Tibial nerve (tissue), 4 donors: ENCODE results near the gene THAP10. TPM values are rescaled to one million over a fixed set of nuclear protein-coding genes. Genes with fewer than 3 reads are reported as not detected.

ENCODE experiments used
- DNase-seq, 2 donors: peaks; one replicate each; pipeline ENCODE4 v3.0.0-alpha.2; 2019; ENCODE audit warnings: low spot score in 2 of 2
- H3K27ac ChIP-seq, 4 donors: fragments of 200-600 bp; sonication (generic) in 3 of 4; one replicate each; pipeline ENCODE4 v1.5.1; 2017 to 2019; ENCODE audit warnings: mild to moderate bottlenecking in 1 of 4
- H3K27me3 ChIP-seq, 2 donors: fragments of 200-600 bp; sonication (generic) in 1 of 2; one replicate each; pipeline versions ENCODE4 v1.5.1 to v1.6.0; 2017 to 2019
- H3K36me3 ChIP-seq, 3 donors: fragments of 200-600 bp; sonication (generic); one replicate each; pipeline ENCODE4 v1.5.1; 2018 to 2019
- H3K4me1 ChIP-seq, 4 donors: fragments of 200-600 bp; sonication (generic) in 3 of 4; one replicate each; pipeline ENCODE4 v1.5.1; 2017 to 2019
- H3K4me3 ChIP-seq, 4 donors: fragments of 200-600 bp; sonication (generic) in 3 of 4; one replicate each; pipeline ENCODE4 v1.5.1; 2017 to 2019; ENCODE audit warnings: mild to moderate bottlenecking in 1 of 4, moderate library complexity in 1 of 4
- H3K9me3 ChIP-seq, 4 donors: fragments of 200-600 bp; sonication (generic) in 3 of 4; one replicate each; pipeline ENCODE4 v1.5.1; 2017 to 2019
- CTCF ChIP-seq, 5 experiments: fragments of 200-600 bp in 3 of 5; fragments of 450-650 bp in 2 of 5; sonication (generic) in 3 of 5; IDR thresholded peaks; one replicate each; pipeline ENCODE4 v1.5.1; 2016 to 2019; ENCODE audit warnings: antibody characterized with exemption in 5 of 5, mild to moderate bottlenecking in 3 of 5, moderate library complexity in 2 of 5
- EP300 ChIP-seq, 2 donors: sonication (generic); formaldehyde crosslinking; IDR thresholded peaks; one replicate each; pipeline ENCODE4 v1.6.1; 2017; ENCODE audit warnings: antibody characterized with exemption in 2 of 2, mild to moderate bottlenecking in 1 of 2
- POLR2A ChIP-seq, 2 donors: fragments of 450-650 bp; IDR thresholded peaks; one replicate each; pipeline ENCODE4 v1.6.1; 2017; ENCODE audit warnings: antibody characterized with exemption in 2 of 2, mild to moderate bottlenecking in 2 of 2, moderate library complexity in 2 of 2
- WGBS, 2 donors: methylation state at CpG; one replicate each; pipeline ENCODE4 v1.1.5; 2018; 5-methylcytosine and 5-hydroxymethylcytosine counted together
- total RNA-seq, 4 donors: library from RNA; depleted of rRNA; stranded (reverse); fragments of >200 nt; gene quantifications; one replicate each; pipeline ENCODE4 v1.1.0, GENCODE V29; 2016

Gene THAP10
- total RNA-seq, 4 donors from 2014 or later: 1.2 to 9.8 (median 3.0) TPM

DNA sequence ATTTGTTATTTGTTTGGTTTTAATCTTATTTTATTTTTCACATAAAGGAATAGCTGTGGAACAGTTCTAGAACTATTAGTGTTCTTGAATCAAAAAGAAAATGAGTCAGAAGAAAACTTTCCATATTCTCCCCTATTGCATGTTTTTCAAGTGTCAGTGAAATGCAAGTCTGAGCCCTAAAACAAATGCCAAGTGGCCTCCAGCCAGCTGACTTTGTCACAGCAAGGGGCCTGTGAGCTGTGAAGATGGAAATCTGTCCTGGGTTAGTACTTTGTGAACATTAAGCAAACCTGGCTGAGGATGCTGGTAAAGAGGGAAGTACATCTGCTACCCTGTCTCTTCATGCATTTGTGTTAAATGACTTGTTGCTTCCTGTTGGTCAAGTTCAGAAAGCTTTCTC is 14.6 kb upstream of the THAP10 start:
- Histone ChIP-seq H3K9me3 (peaks cover 0 to 13% (median 4%) of the 10 kb centered on the region in 4 donors), H3K4me1 (no peaks in the 10 kb centered on the region), H3K36me3 (peaks cover 0 to 50% (median 4%) of the 10 kb centered on the region in 3 donors), H3K27ac (no peak overlapping the region), H3K27me3 (no peaks in the 10 kb centered on the region), H3K4me3 (no peak overlapping the region)
- no peak for DNase-seq
- TF ChIP-seq EP300 (IDR thresholded peaks at IDR 0.05) (no peak), POLR2A (IDR thresholded peaks at IDR 0.05) (no peak), CTCF (IDR thresholded peaks at IDR 0.05) (no peak)

- Histone ChIP-seq H3K27ac (no peak overlapping the region), H3K36me3 (peaks cover 0 to 54% (median 0%) of the 10 kb centered on the region in 3 donors), H3K9me3 (peaks cover 0 to under 1% (median 0%) of the 10 kb centered on the region in 4 donors), H3K4me3 (no peak overlapping the region), H3K27me3 (no peaks in the 10 kb centered on the region), H3K4me1 (no peaks in the 10 kb centered on the region)
- WGBS, 2 donors: 100% methylated on average over 1 of the region's 1 CpG
- TF ChIP-seq POLR2A (IDR thresholded peaks at IDR 0.05) (no peak), EP300 (IDR thresholded peaks at IDR 0.05) (no peak), CTCF (IDR thresholded peaks at IDR 0.05) (no peak)
- DNase-seq: no peak
Observed at GRCh38 chr15:70902107-70902506, 9.9 kb upstream of the THAP10 start.

GRCh38 chr15:70892912-70893560 is 803 bp upstream of the THAP10 start:
- Histone ChIP-seq H3K27me3 (no peaks in the 10 kb centered on the region), H3K27ac (peak overlapping the region; percentile 52 to 92 (median 82)), H3K36me3 (peaks cover 0 to 17% (median 0%) of the 10 kb centered on the region in 3 donors), H3K4me1 (peaks cover 0 to 22% (median 6%) of the 10 kb centered on the region in 4 donors), H3K4me3 (peak overlapping the region; percentile 64 to 85 (median 80)), H3K9me3 (no peaks in the 10 kb centered on the region)
- DNase-seq: no peak
- 5% methylated on average over 10 of the region's 10 CpGs for WGBS, 2 donors
- TF ChIP-seq CTCF (IDR thresholded peaks at IDR 0.05) (peak in 4 of 5 experiments; percentile 21 to 48 (median 40)), EP300 (IDR thresholded peaks at IDR 0.05) (no peak)

DNA sequence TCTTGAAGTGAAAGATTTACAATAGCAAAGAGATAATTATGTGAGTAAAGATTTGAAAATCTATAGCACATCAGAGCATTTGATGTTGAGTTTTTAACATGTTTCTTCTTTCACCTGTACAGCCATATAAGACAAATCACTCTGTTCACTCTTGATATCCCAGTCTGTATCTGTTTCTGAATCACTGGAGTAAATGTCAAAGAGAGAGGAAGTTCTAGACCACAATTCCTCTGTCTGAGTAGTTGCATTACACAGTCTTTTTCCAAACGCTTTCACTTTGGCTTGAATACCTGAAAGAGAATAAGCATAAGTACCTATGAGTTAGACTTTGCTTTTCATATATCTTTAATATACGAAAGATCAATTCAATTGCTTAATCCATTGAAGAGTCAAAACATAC is 9.9 kb downstream of the THAP10 start:
- TF ChIP-seq CTCF (IDR thresholded peaks at IDR 0.05) (no peak), POLR2A (IDR thresholded peaks at IDR 0.05) (no peak), EP300 (IDR thresholded peaks at IDR 0.05) (no peak)
- no peaks in the 10 kb centered on the region for H3K27me3 ChIP-seq
- H3K36me3 ChIP-seq: peaks cover 0 to 9% (median 0%) of the 10 kb centered on the region in 3 donors
- H3K4me1 ChIP-seq: no peaks in the 10 kb centered on the region
- H3K27ac ChIP-seq: no peak overlapping the region
- WGBS, 2 donors: 83 to 86% methylated on average over 2 of the region's 2 CpGs
- DNase-seq: no peak
- H3K9me3 ChIP-seq: no peaks in the 10 kb centered on the region
- no peak overlapping the region for H3K4me3 ChIP-seq

GRCh38 chr15:70880781-70881180 is 11.5 kb downstream of the THAP10 start:
- no peak for TF ChIP-seq EP300 (IDR thresholded peaks at IDR 0.05)
- TF ChIP-seq CTCF (IDR thresholded peaks at IDR 0.05): no peak
- TF ChIP-seq POLR2A (IDR thresholded peaks at IDR 0.05): no peak
- Histone ChIP-seq H3K9me3 (no peaks in the 10 kb centered on the region), H3K36me3 (peaks cover 0 to 9% (median 0%) of the 10 kb centered on the region in 3 donors), H3K27ac (no peak overlapping the region), H3K4me1 (no peaks in the 10 kb centered on the region), H3K4me3 (no peak overlapping the region), H3K27me3 (no peaks in the 10 kb centered on the region)
- DNase-seq: no peak
- WGBS, 2 donors: 89% methylated on average over 2 of the region's 2 CpGs
